Erythroblast (primary cell): ENCODE measurements around the gene EYA2.

Experiments
- GATA1 ChIP-seq: IDR thresholded peaks from 2 replicates; pipeline ENCODE4 v1.6.1; 2011; ENCODE audit warnings: low read depth, mild to moderate bottlenecking, control low read depth, low read length, moderate library complexity
- POLR2A ChIP-seq: IDR thresholded peaks from 2 replicates; pipeline ENCODE4 v1.6.1; 2011; ENCODE audit warnings: mild to moderate bottlenecking, low read length

- no peak for TF ChIP-seq POLR2A
- TF ChIP-seq GATA1: no peak
These were observed 141.6 kb downstream of the EYA2 start for GRCh38 chr20:47036091-47036870.
